Keratinocyte (primary cell): ENCODE data around the gene CCDC40. TPM values are rescaled to one million over a fixed set of nuclear protein-coding genes. Genes with fewer than 3 reads are reported as not detected.

Source experiments
- DNase-seq: peaks from one replicate; pipeline ENCODE4 v3.0.0-alpha.2; 2011; ENCODE audit warnings: low read depth, missing footprints, low spot score
- FAIRE-seq: peaks from 2 replicates; lab custom pipeline; 2011; peaks lifted over from hg19 to GRCh38; lab: Jason Lieb, UNC
- H2AFZ ChIP-seq: 2 replicates; pipeline ENCODE4 v1.6.0; 2012; ENCODE audit warnings: low read length, control low read depth, inconsistent platforms; ENCODE audit not compliant: control insufficient read depth
- H3K27ac ChIP-seq: 2 replicates; pipeline ENCODE4 v1.5.1; 2011; ENCODE audit warnings: low read length; ENCODE audit not compliant: control insufficient read depth, insufficient read depth
- H3K27me3 ChIP-seq: 3 replicates; pipeline ENCODE4 v1.6.0; 2011; ENCODE audit warnings: low read length; ENCODE audit not compliant: control insufficient read depth, insufficient read depth; ENCODE audit errors: extremely low read depth
- H3K36me3 ChIP-seq, 2 experiments: 2 replicates in 1 of 2; 3 replicates in 1 of 2; pipeline ENCODE4 v1.5.1; 2011; ENCODE audit warnings: low read length in 2 of 2, mild to moderate bottlenecking in 1 of 2; ENCODE audit not compliant: control insufficient read depth in 2 of 2, insufficient read depth in 2 of 2; ENCODE audit errors: extremely low read depth in 1 of 2
- H3K4me1 ChIP-seq: 3 replicates; pipeline ENCODE4 v1.5.1; 2011; ENCODE audit warnings: low read length; ENCODE audit not compliant: control insufficient read depth, insufficient read depth; ENCODE audit errors: extremely low read depth
- H3K4me2 ChIP-seq: 3 replicates; pipeline ENCODE4 v1.6.0; 2011; ENCODE audit warnings: low read depth, low read length; ENCODE audit not compliant: control insufficient read depth, insufficient read depth; ENCODE audit errors: extremely low read depth
- H3K4me3 ChIP-seq, 3 experiments: fragments of 200-600 bp in 1 of 3; sonication (generic) in 1 of 3; 2 replicates in 2 of 3; 3 replicates in 1 of 3; pipeline ENCODE4 v1.5.1; 2011 to 2016; ENCODE audit warnings: low read length in 3 of 3, mild to moderate bottlenecking in 3 of 3, control low read depth in 2 of 3, inconsistent platforms in 1 of 3, low read depth in 1 of 3, mixed read lengths in 1 of 3, mixed run types in 1 of 3, moderate library complexity in 1 of 3; ENCODE audit not compliant: control insufficient read depth in 2 of 3, insufficient read depth in 2 of 3; ENCODE audit errors: extremely low read depth in 1 of 3
- H3K79me2 ChIP-seq: 2 replicates; pipeline ENCODE4 v1.6.0; 2012; ENCODE audit warnings: low read length; ENCODE audit not compliant: control insufficient read depth, insufficient read depth
- H3K9ac ChIP-seq: 3 replicates; pipeline ENCODE4 v1.6.0; 2011; ENCODE audit warnings: low read length; ENCODE audit not compliant: control insufficient read depth, insufficient read depth; ENCODE audit errors: extremely low read depth
- H3K9me1 ChIP-seq: 3 replicates; pipeline ENCODE4 v1.6.0; 2011; ENCODE audit warnings: low read length; ENCODE audit not compliant: control insufficient read depth, insufficient read depth; ENCODE audit errors: extremely low read depth
- H3K9me3 ChIP-seq: 2 replicates; pipeline ENCODE4 v1.5.1; 2012; ENCODE audit warnings: low read depth, low read length; ENCODE audit not compliant: control insufficient read depth
- H4K20me1 ChIP-seq: 3 replicates; pipeline ENCODE4 v1.6.0; 2011; ENCODE audit warnings: low read length; ENCODE audit not compliant: control insufficient read depth, insufficient read depth; ENCODE audit errors: extremely low read depth
- CTCF ChIP-seq, 3 experiments: IDR thresholded peaks in 1 of 3; conservative IDR thresholded peaks in 1 of 3; optimal IDR thresholded peaks in 1 of 3; 2 replicates in 2 of 3; 3 replicates in 1 of 3; pipeline versions ENCODE3 to v1.5.1; 2011; ENCODE audit warnings: low read length in 3 of 3, mild to moderate bottlenecking in 3 of 3, moderate library complexity in 2 of 3, control low read depth in 1 of 3, inconsistent platforms in 1 of 3; ENCODE audit not compliant: insufficient read depth in 2 of 3; ENCODE audit errors: extremely low read depth in 1 of 3
- EZH2 ChIP-seq: IDR thresholded peaks from one replicate; pipeline ENCODE4 v1.6.1; 2012; ENCODE audit warnings: inconsistent platforms, mild to moderate bottlenecking, low read length, moderate library complexity
- dilution Hi-C: fragments of 300-500 bp; cut with MboI; formaldehyde crosslinking; loops from one replicate; pipeline ENCODE4 v1.7.0; 2020; ENCODE audit warnings: low sequenced_read_pairs; ENCODE audit not compliant: extremely low pct_ligation_motif_present
- polyA plus RNA-seq, 5 experiments: library from polyadenylated mRNA; depleted of rRNA in 3 of 5; stranded (reverse) in 3 of 5; stranded (forward) in 1 of 5; unstranded in 1 of 5; fragments of >200 nt; gene quantifications; 1 replicate in 1 of 5; 2 replicates in 3 of 5; 3 replicates in 1 of 5; pipeline versions ENCODE4 v1.2.1 to v1.2.3, GENCODE V29; 2011 to 2012; ENCODE audit warnings: missing spikeins in 2 of 5, low read depth in 1 of 5, low replicate concordance in 1 of 5

The CCDC40 gene
- polyA plus RNA-seq, 1 donor (not counting 4 experiments of a cell fraction or from before 2014, with no cell fraction given) = 2.4 TPM

- DNase-seq (no peak), FAIRE-seq (no peak)
- Histone ChIP-seq H3K9ac (peak overlapping the region; percentile 95), H3K27me3 (no peaks in the 10 kb centered on the region), H3K27ac (peak overlapping the region; percentile 82), H4K20me1 (peaks cover 16% of the 10 kb centered on the region), H3K36me3 (peaks cover 12 to 24% of the 10 kb centered on the region in 2 experiments), H3K9me3 (no peaks in the 10 kb centered on the region), H2AFZ (no peak overlapping the region), H3K79me2 (peaks cover 57% of the 10 kb centered on the region), H3K4me1 (peaks cover 21% of the 10 kb centered on the region), H3K4me3 (peak overlapping the region; percentile 80 to 93 (median 90)), H3K9me1 (no peaks in the 10 kb centered on the region), H3K4me2 (peak overlapping the region; percentile 99)
- TF ChIP-seq CTCF (optimal IDR thresholded peaks at IDR 0.05 in 1 of 3, IDR thresholded peaks at IDR 0.05 in 1 of 3, conservative IDR thresholded peaks at IDR 0.05 in 1 of 3; ENCODE audit: extremely low read depth in 1 of 3, insufficient read depth in 2 of 3, low read length in 3 of 3) (no peak), EZH2 (no peak)
- dilution Hi-C loops = no loop called here
These were observed 108.9 kb downstream of the CCDC40 start for GRCh38 chr17:80145076-80146075.

- DNase-seq = no peak
- H3K79me2 ChIP-seq = peaks cover 57% of the 10 kb centered on the region
- H3K4me3 ChIP-seq = peak overlapping the region; percentile 80 to 93 (median 90)
- H3K4me2 ChIP-seq = peak overlapping the region; percentile 99
- H3K36me3 ChIP-seq = peaks cover 12 to 24% of the 10 kb centered on the region in 2 experiments
- peak overlapping the region; percentile 82 for H3K27ac ChIP-seq
- H3K9ac ChIP-seq = peak overlapping the region; percentile 95
- H3K27me3 ChIP-seq = no peaks in the 10 kb centered on the region
- H2AFZ ChIP-seq = peak overlapping the region; percentile 80
- FAIRE-seq = no peak
- peaks cover 16% of the 10 kb centered on the region for H4K20me1 ChIP-seq
- H3K9me1 ChIP-seq = no peaks in the 10 kb centered on the region
- no peak for TF ChIP-seq EZH2
- TF ChIP-seq CTCF (optimal IDR thresholded peaks at IDR 0.05 in 1 of 3, IDR thresholded peaks at IDR 0.05 in 1 of 3, conservative IDR thresholded peaks at IDR 0.05 in 1 of 3; ENCODE audit: extremely low read depth in 1 of 3, insufficient read depth in 2 of 3, low read length in 3 of 3) = no peak
- dilution Hi-C loops = no loop called here
- peaks cover 21% of the 10 kb centered on the region for H3K4me1 ChIP-seq
- H3K9me3 ChIP-seq = no peaks in the 10 kb centered on the region
These were observed 109.9 kb downstream of the CCDC40 start for GRCh38 chr17:80146121-80147034.
